Adrenal gland (tissue), 5 donors: ENCODE data around the gene SDHAF2.
"Not testable (repeated sequence)": the region's sequence is repeated elsewhere in the genome, so short reads cannot be mapped to it uniquely, and the experiment has no call there.

Experiments used
- CTCF ChIP-seq, 6 experiments: fragments of 450-650 bp in 4 of 6; fragments of 200-600 bp in 2 of 6; sonication (generic) in 1 of 6; IDR thresholded peaks; 1 replicate in 5 of 6; 2 replicates in 1 of 6; pipeline versions ENCODE4 v1.5.1 to v1.8.0; 2016 to 2021; ENCODE audit warnings: antibody characterized with exemption in 6 of 6, mild to moderate bottlenecking in 2 of 6, moderate library complexity in 1 of 6
- POLR2A ChIP-seq, 2 donors: fragments of 450-650 bp; IDR thresholded peaks; one replicate each; pipeline ENCODE4 v1.6.1; 2017; ENCODE audit warnings: antibody characterized with exemption in 2 of 2, mild to moderate bottlenecking in 2 of 2, moderate library complexity in 1 of 2
- donor health status: DM: no; HTN: no; CAD: no.

GRCh38 chr11:61479360-61480058, 49.6 kb downstream of the SDHAF2 start:
- not testable (repeated sequence) for TF ChIP-seq CTCF, POLR2A (IDR thresholded peaks at IDR 0.05)
